GM20431 (cell line): ENCODE data around the gene PCP4.

Experiments
- in situ Hi-C: fragments of 300-500 bp; cut with MseI, MboI; formaldehyde crosslinking; loops from one replicate; pipeline ENCODE4 v1.15.0; 2020; ENCODE audit warnings: low sequenced_read_pairs; ENCODE audit not compliant: unreplicated experiment

Gene PCP4

GRCh38 chr21:39913706-39914305, 46.6 kb downstream of the PCP4 start:
- in situ Hi-C loops: no loop called here

GRCh38 chr21:39915881-39916280, 48.6 kb downstream of the PCP4 start:
- in situ Hi-C loops: no loop called here

GRCh38 chr21:39918558-39918957, 51.3 kb downstream of the PCP4 start:
- in situ Hi-C loops: no loop called here

GRCh38 chr21:39923476-39923875, 56.2 kb downstream of the PCP4 start:
- in situ Hi-C loops: no loop called here

GRCh38 chr21:39924577-39925308, 57.5 kb downstream of the PCP4 start:
- in situ Hi-C loops: no loop called here

GRCh38 chr21:39927304-39927886, 60.2 kb downstream of the PCP4 start:
- in situ Hi-C loops: no loop called here

- in situ Hi-C loops: no loop called here
Observed at GRCh38 chr21:39932335-39932734, 65.1 kb downstream of the PCP4 start.

- in situ Hi-C loops: no loop called here
Observed at GRCh38 chr21:39934895-39935294, 67.7 kb downstream of the PCP4 start.

GRCh38 chr21:39935716-39936115, 68.5 kb downstream of the PCP4 start:
- in situ Hi-C loops: no loop called here

- in situ Hi-C loops: no loop called here
Observed at GRCh38 chr21:39938086-39938625, 70.9 kb downstream of the PCP4 start.

- in situ Hi-C loops: no loop called here
Observed at GRCh38 chr21:39946199-39946598, 79.0 kb downstream of the PCP4 start.

GRCh38 chr21:39947031-39947430, 79.8 kb downstream of the PCP4 start:
- in situ Hi-C loops: no loop called here

GRCh38 chr21:39951183-39952101, 84.2 kb downstream of the PCP4 start:
- in situ Hi-C loops: no loop called here

- in situ Hi-C loops: no loop called here
Observed at GRCh38 chr21:39952265-39952664, 85.0 kb downstream of the PCP4 start.

- in situ Hi-C loops: no loop called here
Observed at GRCh38 chr21:39954570-39954969, 87.3 kb downstream of the PCP4 start.

- in situ Hi-C loops: no loop called here
Observed at GRCh38 chr21:39955326-39955725, 88.1 kb downstream of the PCP4 start.

- in situ Hi-C loops: no loop called here
Observed at GRCh38 chr21:39956586-39956985, 89.3 kb downstream of the PCP4 start.

GRCh38 chr21:39958731-39959130, 91.5 kb downstream of the PCP4 start:
- in situ Hi-C loops: no loop called here

- in situ Hi-C loops: no loop called here
Observed at GRCh38 chr21:39961251-39961650, 94.0 kb downstream of the PCP4 start.

- in situ Hi-C loops: no loop called here
Observed at GRCh38 chr21:39965026-39965425, 97.8 kb downstream of the PCP4 start.
